GM18870 (cell line): ENCODE data around the gene CCDC80.

Experiments
- ATAC-seq: cut with Tn5 transposase; IDR thresholded peaks from one replicate; pipeline ENCODE4 v1.9.1; 2021; ENCODE audit warnings: moderate library complexity; ENCODE audit not compliant: unreplicated experiment

The CCDC80 gene

GRCh38 chr3:112633757-112634156, 7.2 kb downstream of the CCDC80 start:
- no peak for ATAC-seq

GRCh38 chr3:112633191-112633590, 7.8 kb downstream of the CCDC80 start:
- no peak for ATAC-seq

- ATAC-seq, result no peak
Measured at GRCh38 chr3:112632596-112632995, 8.3 kb downstream of the CCDC80 start.

- ATAC-seq, result no peak
Measured at GRCh38 chr3:112631257-112631656, 9.7 kb downstream of the CCDC80 start.

- ATAC-seq, result no peak
Measured at GRCh38 chr3:112629425-112629824, 11.5 kb downstream of the CCDC80 start.

GRCh38 chr3:112627919-112628466, 12.9 kb downstream of the CCDC80 start:
- ATAC-seq, result no peak

GRCh38 chr3:112627419-112627818, 13.5 kb downstream of the CCDC80 start:
- ATAC-seq, result no peak

- ATAC-seq, result no peak
Measured at GRCh38 chr3:112623717-112624116, 17.2 kb downstream of the CCDC80 start.

GRCh38 chr3:112623213-112623612, 17.7 kb downstream of the CCDC80 start:
- no peak for ATAC-seq

GRCh38 chr3:112619295-112619694, 21.6 kb downstream of the CCDC80 start:
- peak; percentile 76 for ATAC-seq

GRCh38 chr3:112617285-112617684, 23.7 kb downstream of the CCDC80 start:
- no peak for ATAC-seq

GRCh38 chr3:112615989-112616731, 24.8 kb downstream of the CCDC80 start:
- no peak for ATAC-seq

- ATAC-seq, result no peak
Measured at GRCh38 chr3:112611752-112612515, 29.0 kb downstream of the CCDC80 start.

GRCh38 chr3:112610121-112610520, 30.8 kb downstream of the CCDC80 start:
- ATAC-seq, result no peak

GRCh38 chr3:112607863-112608262, 33.1 kb downstream of the CCDC80 start:
- no peak for ATAC-seq

GRCh38 chr3:112606098-112606497, 34.8 kb downstream of the CCDC80 start:
- no peak for ATAC-seq

- ATAC-seq, result no peak
Measured at GRCh38 chr3:112605285-112605684, 35.7 kb downstream of the CCDC80 start.

- ATAC-seq, result no peak
Measured at GRCh38 chr3:112604536-112604935, 36.4 kb downstream of the CCDC80 start.

GRCh38 chr3:112602217-112602838, 38.6 kb downstream of the CCDC80 start:
- ATAC-seq, result peak; percentile 93

- ATAC-seq, result no peak
Measured at GRCh38 chr3:112598731-112599130, 42.2 kb downstream of the CCDC80 start.

GRCh38 chr3:112597945-112598344, 43.0 kb downstream of the CCDC80 start:
- ATAC-seq, result no peak

- no peak for ATAC-seq
Measured at GRCh38 chr3:112594856-112595255, 46.1 kb downstream of the CCDC80 start.
